ENCODE data around the gene PPFIA1.

Gene PPFIA1

DNA sequence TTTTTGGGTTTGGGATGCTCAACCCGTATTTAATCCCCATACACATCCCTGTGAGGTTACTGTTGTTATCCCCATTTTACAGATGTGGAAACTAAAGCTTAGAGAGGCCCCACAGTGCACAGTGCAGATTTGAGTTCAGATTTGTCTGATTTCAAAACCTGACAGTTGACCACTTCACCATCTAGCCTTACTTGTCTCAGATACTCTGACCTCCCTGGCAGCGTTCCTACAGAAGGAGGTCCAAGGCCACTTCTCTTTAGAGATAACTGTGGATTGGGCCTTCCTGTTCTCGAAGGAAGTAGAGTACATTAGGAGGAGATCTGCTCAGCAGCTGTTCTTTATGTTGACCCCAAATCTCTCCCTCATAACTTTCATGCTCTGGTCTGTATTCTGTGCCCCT is 81.2 kb downstream of the PPFIA1 start:
- H2AFZ ChIP-seq (ENCODE audit: low read depth, low read length, severe bottlenecking), result no peak overlapping the region
- no peaks in the 10 kb centered on the region for H3K9me3 ChIP-seq (ENCODE audit: insufficient read depth, low read length)
- H3K27ac ChIP-seq (ENCODE audit: low read depth, low read length), result no peak overlapping the region
- H4K20me1 ChIP-seq (ENCODE audit: low read depth, low read length), result no peaks in the 10 kb centered on the region
- no peak overlapping the region for H3K9ac ChIP-seq (ENCODE audit: low read length)
- H3K79me2 ChIP-seq (ENCODE audit: insufficient read depth, low read length), result no peaks in the 10 kb centered on the region
- no peaks in the 10 kb centered on the region for H3F3A ChIP-seq (ENCODE audit: insufficient read depth)
- no peaks in the 10 kb centered on the region for H3K9me2 ChIP-seq (replicated peaks; ENCODE audit: insufficient read depth, low read length)
- H3K4me3 ChIP-seq (ENCODE audit: insufficient read depth, low read length, poor library complexity, severe bottlenecking), result no peak overlapping the region
- TF ChIP-seq, protein P1, sequence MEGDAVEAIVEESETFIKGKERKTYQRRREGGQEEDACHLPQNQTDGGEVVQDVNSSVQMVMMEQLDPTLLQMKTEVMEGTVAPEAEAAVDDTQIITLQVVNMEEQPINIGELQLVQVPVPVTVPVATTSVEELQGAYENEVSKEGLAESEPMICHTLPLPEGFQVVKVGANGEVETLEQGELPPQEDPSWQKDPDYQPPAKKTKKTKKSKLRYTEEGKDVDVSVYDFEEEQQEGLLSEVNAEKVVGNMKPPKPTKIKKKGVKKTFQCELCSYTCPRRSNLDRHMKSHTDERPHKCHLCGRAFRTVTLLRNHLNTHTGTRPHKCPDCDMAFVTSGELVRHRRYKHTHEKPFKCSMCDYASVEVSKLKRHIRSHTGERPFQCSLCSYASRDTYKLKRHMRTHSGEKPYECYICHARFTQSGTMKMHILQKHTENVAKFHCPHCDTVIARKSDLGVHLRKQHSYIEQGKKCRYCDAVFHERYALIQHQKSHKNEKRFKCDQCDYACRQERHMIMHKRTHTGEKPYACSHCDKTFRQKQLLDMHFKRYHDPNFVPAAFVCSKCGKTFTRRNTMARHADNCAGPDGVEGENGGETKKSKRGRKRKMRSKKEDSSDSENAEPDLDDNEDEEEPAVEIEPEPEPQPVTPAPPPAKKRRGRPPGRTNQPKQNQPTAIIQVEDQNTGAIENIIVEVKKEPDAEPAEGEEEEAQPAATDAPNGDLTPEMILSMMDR (IDR thresholded peaks at IDR 0.05; ENCODE audit: insufficient read depth, low read length, poor library complexity, severe bottlenecking), result no peak
- no peak for TF ChIP-seq EZH2phosphoT487 (conservative IDR thresholded peaks at IDR 0.05; ENCODE audit: low read length)
- peaks cover 9% of the 10 kb centered on the region; the same call in 1 of the 2 replicates for H3K36me3 ChIP-seq (ENCODE audit: low read length)
- H3K4me2 ChIP-seq (ENCODE audit: low read depth, low read length, poor library complexity, severe bottlenecking), result no peak overlapping the region
- no peaks in the 10 kb centered on the region for H3K27me3 ChIP-seq (ENCODE audit: low read length)

DNA sequence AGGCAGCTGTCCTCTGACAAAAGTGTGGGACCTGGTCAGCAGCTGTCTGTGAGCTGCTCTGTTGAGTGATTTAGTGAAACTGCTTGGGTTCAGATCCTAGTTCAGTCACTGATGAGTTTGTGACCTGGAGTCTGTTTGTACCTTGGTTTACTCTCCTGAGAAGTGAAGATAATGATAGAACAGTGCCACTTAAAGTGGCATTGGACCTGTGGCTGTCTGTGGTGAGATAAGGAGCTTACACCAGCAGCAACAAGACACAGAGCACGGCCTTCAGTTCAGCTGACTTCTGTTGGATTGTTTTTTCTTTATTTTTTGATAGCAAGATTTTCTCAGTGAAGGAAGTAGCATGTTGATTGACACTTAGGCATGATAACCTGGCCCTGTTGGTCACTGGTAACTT is 81.6 kb downstream of the PPFIA1 start:
- Histone ChIP-seq H3K9me3 (ENCODE audit: insufficient read depth, low read length) (no peaks in the 10 kb centered on the region), H3K4me3 (ENCODE audit: insufficient read depth, low read length, poor library complexity, severe bottlenecking) (no peak overlapping the region), H3F3A (ENCODE audit: insufficient read depth) (no peaks in the 10 kb centered on the region), H3K79me2 (ENCODE audit: insufficient read depth, low read length) (no peaks in the 10 kb centered on the region), H2AFZ (ENCODE audit: low read depth, low read length, severe bottlenecking) (no peak overlapping the region), H3K36me3 (ENCODE audit: low read length) (peaks cover 9% of the 10 kb centered on the region; the same call in 1 of the 2 replicates), H3K9me2 (replicated peaks; ENCODE audit: insufficient read depth, low read length) (no peaks in the 10 kb centered on the region), H3K27ac (ENCODE audit: low read depth, low read length) (no peak overlapping the region), H4K20me1 (ENCODE audit: low read depth, low read length) (no peaks in the 10 kb centered on the region), H3K4me2 (ENCODE audit: low read depth, low read length, poor library complexity, severe bottlenecking) (no peak overlapping the region), H3K27me3 (ENCODE audit: low read length) (no peaks in the 10 kb centered on the region), H3K9ac (ENCODE audit: low read length) (no peak overlapping the region)
- TF ChIP-seq, protein P1 (IDR thresholded peaks at IDR 0.05; ENCODE audit: insufficient read depth, low read length, poor library complexity, severe bottlenecking), result no peak
- no peak for TF ChIP-seq EZH2phosphoT487 (conservative IDR thresholded peaks at IDR 0.05; ENCODE audit: low read length)

DNA sequence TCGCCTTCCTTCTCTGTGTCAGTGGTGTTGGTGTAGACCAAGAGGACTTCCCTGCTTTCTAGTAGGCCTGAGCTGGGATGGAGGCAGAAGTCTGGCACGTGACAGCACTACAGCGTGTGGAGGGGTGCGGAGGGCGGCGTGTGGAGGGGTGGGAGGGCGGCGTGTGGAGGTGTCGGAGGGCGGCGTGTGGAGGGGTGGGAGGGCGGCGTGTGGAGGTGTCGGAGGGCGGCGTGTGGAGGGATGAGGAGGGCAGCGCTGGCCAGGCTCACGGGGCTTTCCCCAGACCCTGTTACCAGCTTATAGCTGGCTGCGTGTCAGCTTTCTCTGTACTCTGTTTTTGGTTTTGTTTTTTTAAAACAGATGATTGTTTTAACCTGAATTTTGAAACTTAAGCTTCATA is 82.1 kb downstream of the PPFIA1 start:
- TF ChIP-seq EZH2phosphoT487 (conservative IDR thresholded peaks at IDR 0.05; ENCODE audit: low read length), result no peak
- TF ChIP-seq, protein P1 (IDR thresholded peaks at IDR 0.05; ENCODE audit: insufficient read depth, low read length, poor library complexity, severe bottlenecking), result no peak
- Histone ChIP-seq H2AFZ (ENCODE audit: low read depth, low read length, severe bottlenecking) (no peak overlapping the region), H3K79me2 (ENCODE audit: insufficient read depth, low read length) (no peaks in the 10 kb centered on the region), H3K9me3 (ENCODE audit: insufficient read depth, low read length) (no peaks in the 10 kb centered on the region), H3K4me3 (ENCODE audit: insufficient read depth, low read length, poor library complexity, severe bottlenecking) (no peak overlapping the region), H3K9ac (ENCODE audit: low read length) (no peak overlapping the region), H3K9me2 (replicated peaks; ENCODE audit: insufficient read depth, low read length) (no peaks in the 10 kb centered on the region), H3K27ac (ENCODE audit: low read depth, low read length) (no peak overlapping the region), H3K27me3 (ENCODE audit: low read length) (no peaks in the 10 kb centered on the region), H3F3A (ENCODE audit: insufficient read depth) (no peaks in the 10 kb centered on the region), H4K20me1 (ENCODE audit: low read depth, low read length) (no peaks in the 10 kb centered on the region), H3K36me3 (ENCODE audit: low read length) (peaks cover 9% of the 10 kb centered on the region; the same call in 1 of the 2 replicates), H3K4me2 (ENCODE audit: low read depth, low read length, poor library complexity, severe bottlenecking) (no peak overlapping the region)
